Uterus (tissue), 2 donors: Measurements from ENCODE around the gene OPN1MW3.

ENCODE experiments used
- POLR2A ChIP-seq, 2 donors: fragments of 450-650 bp; IDR thresholded peaks; one replicate each; pipeline ENCODE4 v1.6.1; 2016; ENCODE audit warnings: antibody characterized with exemption in 2 of 2, mild to moderate bottlenecking in 1 of 2, moderate library complexity in 1 of 2
- TF ChIP-seq, protein P1 (sequence below), 4 experiments: fragments of 200-600 bp in 2 of 4; fragments of 450-650 bp in 2 of 4; sonication (generic) in 2 of 4; IDR thresholded peaks; one replicate each; pipeline ENCODE4 v1.5.1; 2016 to 2019; ENCODE audit warnings: antibody characterized with exemption in 4 of 4, mild to moderate bottlenecking in 2 of 4, moderate library complexity in 1 of 4

DNA sequence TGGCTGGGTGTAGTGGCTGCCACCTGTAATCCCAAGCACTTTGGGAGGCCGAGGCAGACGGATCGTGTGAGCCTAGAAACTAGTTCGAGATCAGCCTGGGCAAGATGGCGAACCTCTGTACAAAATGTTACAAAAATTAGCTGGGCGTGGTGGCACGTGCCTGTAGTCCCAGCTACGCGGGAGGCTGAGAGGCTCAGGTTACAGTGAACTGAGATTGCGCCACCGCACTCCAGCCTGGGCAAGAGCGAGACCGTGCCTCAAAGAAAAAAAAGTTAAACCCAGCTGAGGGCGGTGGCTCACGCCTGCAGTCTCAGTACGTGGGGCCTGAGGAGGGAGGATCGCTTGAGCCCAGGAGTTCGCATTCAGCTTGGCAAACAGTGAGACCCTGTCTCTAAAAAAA, 39.3 kb downstream of the OPN1MW3 start:
- TF ChIP-seq, protein P1, sequence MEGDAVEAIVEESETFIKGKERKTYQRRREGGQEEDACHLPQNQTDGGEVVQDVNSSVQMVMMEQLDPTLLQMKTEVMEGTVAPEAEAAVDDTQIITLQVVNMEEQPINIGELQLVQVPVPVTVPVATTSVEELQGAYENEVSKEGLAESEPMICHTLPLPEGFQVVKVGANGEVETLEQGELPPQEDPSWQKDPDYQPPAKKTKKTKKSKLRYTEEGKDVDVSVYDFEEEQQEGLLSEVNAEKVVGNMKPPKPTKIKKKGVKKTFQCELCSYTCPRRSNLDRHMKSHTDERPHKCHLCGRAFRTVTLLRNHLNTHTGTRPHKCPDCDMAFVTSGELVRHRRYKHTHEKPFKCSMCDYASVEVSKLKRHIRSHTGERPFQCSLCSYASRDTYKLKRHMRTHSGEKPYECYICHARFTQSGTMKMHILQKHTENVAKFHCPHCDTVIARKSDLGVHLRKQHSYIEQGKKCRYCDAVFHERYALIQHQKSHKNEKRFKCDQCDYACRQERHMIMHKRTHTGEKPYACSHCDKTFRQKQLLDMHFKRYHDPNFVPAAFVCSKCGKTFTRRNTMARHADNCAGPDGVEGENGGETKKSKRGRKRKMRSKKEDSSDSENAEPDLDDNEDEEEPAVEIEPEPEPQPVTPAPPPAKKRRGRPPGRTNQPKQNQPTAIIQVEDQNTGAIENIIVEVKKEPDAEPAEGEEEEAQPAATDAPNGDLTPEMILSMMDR (IDR thresholded peaks at IDR 0.05) = no peak
- no peak for TF ChIP-seq POLR2A (IDR thresholded peaks at IDR 0.05)
